HG03025 (cell line): ENCODE data around the gene LZTR1.
"Not testable (repeated sequence)": the region's sequence is repeated elsewhere in the genome, so short reads cannot be mapped to it uniquely, and the experiment has no call there.

Experiments used
- ATAC-seq: cut with Tn5 transposase; IDR thresholded peaks from one replicate; pipeline ENCODE4 v1.9.1; 2021; ENCODE audit warnings: mild to moderate bottlenecking, moderate library complexity; ENCODE audit not compliant: unreplicated experiment, low FRiP score

Gene LZTR1

GRCh38 chr22:20965104-20965887, 16.8 kb upstream of the LZTR1 start:
- ATAC-seq, result no peak

- ATAC-seq, result no peak
These were observed 15.9 kb upstream of the LZTR1 start for GRCh38 chr22:20965888-20966855.

GRCh38 chr22:20966883-20967696, 15.0 kb upstream of the LZTR1 start, which contains the start of gene AIFM3:
TSS of gene AIFM3 (plus strand) at chr22:20967255. CDS start at chr22:20967945, 690 bp downstream.
- no peak for ATAC-seq

DNA sequence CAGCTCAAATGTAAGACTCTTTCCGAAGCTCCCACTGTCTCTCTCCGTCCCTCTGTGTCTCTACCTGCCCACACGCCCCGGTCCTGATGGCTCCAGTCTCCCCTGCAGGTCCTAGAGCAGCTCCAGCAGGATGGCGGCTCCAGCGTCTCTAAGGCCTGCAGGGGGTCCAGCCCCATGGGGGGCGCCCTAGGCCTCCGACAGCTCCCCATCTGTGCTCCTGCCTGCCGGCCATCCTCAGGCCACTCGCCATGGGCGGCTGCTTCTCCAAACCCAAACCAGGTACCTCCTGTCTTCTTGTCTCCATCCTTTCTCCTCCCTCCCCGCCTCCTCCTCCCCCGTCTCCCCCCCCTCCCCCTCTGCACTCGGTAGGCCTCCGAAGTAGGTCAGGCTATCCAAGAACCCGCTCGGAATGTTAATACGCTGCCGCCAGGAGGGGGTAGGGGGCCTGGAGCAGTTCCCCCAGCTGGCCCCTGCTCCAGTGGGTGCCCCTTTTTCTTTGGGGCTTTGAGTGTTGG, 14.3 kb upstream of the LZTR1 start:
- ATAC-seq, result no peak

- no peak for ATAC-seq
These were observed 13.7 kb upstream of the LZTR1 start for GRCh38 chr22:20968281-20968977.

DNA sequence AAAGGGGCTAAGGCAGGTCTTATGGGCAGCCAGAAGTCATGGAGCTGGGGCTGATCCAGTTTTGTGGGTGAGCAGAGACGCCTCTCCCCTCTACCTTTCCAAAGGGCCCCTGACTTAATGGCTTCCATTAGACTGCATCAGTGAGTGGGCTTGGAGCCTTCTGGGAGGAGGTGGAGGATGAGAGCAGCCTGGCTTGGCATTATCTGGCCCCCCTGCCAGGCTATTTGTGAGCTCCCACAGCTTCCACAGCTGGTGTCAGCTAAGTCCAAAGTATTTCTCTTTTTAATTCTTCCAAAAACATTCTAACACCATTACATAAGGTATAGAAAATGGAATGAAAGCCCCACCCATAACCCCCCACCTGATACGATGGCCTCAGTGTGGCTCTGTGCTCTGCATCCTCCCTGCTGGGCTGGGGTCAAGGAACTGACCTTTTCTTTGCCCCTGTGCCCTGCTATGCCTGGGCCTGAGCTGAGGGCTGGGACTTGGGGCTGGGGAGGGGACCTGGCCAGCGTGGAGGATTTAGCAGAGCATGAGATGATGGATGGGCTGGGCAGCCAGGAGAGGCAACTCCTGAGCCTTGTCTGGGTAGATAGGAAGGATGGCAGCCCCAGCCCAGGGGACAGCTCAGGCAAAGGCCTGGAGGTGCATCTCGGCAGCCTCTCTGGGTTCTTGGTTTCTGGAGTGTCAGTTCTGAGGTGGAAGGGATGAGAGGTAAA, 11.0 kb upstream of the LZTR1 start:
- ATAC-seq, result no peak

GRCh38 chr22:20972014-20972694, 9.9 kb upstream of the LZTR1 start:
- not testable (repeated sequence) for ATAC-seq

DNA sequence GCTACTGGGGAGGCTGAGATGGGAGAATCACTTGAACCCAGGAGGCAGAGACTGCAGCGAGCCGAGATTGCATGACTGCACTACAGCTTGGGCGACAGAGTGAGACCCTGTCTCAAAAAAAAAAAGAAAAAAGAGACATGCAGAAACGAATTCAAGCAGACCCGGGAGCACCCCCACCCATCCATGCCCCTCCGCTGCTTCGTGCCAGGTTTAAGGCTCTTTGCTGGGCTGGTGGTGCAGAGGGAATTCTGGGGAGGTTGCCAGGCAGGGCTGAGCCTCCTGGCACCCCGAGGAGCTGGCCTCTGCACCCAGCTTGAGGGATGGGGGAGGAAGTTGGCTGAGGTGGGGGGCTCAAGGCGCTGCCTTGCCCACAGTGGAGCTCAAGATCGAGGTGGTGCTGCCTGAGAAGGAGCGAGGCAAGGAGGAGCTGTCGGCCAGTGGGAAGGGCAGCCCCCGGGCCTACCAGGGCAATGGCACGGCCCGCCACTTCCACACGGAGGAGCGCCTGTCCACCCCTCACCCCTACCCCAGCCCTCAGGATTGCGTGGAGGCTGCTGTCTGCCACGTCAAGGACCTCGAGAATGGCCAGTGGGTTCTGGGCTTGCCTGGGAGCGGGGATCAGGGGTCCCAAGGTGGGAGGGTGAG, 9.0 kb upstream of the LZTR1 start:
- ATAC-seq, result no peak

DNA sequence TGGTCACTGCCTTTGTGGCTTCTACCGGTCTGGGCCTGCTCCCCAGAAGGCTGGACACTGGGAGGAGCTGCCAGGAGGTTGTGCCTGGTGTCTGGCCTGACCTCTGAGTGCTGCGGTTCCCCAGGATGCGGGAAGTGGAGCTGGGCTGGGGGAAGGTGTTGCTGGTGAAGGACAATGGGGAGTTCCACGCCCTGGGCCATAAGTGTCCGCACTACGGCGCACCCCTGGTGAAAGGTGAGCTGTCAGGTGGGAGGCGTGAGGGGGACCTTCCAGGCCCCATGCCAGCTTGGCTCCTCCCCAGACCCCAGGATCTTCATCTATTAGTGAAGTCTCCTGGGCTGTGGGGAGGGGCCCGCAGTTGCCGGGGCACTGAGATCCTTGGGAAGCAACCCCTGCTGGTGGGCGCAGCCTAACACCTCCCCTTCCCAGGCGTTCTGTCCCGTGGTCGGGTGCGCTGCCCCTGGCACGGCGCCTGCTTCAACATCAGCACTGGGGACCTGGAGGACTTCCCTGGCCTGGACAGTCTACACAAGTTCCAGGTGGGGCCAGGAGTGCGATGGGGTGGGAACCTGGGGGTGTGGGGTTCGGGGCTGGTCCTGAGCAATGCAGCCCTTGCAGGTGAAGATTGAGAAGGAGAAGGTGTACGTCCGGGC, 8.3 kb upstream of the LZTR1 start:
- ATAC-seq, result no peak

GRCh38 chr22:20974336-20974955, 7.7 kb upstream of the LZTR1 start:
- ATAC-seq, result no peak

DNA sequence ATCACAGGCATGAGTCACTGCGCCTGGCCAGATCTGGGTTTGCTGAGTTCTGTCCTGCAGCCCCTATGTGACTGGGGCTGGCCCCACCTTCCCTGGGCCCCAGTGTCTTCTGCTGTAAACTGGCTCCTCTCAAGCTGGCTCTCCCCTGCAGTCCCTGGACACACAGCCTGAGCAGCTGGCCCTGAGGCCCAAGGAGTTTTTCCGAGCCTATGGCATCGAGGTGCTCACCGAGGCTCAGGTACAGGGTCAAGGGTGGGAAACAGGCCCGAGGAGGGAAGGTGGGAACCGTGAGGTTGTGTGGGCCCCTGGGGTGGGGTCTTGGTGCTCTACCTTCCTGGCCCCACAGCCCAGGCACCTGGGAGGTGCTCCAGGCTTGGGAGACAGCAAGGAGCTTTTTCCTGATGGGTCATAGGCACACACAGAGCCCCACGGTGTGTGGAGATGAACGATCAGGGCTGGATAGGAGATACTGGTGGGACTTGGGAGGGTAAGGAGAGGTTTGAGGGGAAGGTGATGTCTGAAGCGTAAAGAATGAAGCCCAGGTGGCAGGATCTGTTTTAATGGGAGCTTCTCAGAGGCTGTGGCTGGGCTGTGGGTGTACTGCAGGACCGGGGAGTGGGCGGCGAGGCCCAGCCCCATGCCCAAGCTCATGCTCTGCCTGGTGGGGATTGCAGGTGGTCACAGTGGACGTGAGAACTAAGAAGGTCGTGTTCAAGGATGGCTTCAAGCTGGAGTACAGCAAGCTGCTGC, 6.4 kb upstream of the LZTR1 start:
- no peak for ATAC-seq

DNA sequence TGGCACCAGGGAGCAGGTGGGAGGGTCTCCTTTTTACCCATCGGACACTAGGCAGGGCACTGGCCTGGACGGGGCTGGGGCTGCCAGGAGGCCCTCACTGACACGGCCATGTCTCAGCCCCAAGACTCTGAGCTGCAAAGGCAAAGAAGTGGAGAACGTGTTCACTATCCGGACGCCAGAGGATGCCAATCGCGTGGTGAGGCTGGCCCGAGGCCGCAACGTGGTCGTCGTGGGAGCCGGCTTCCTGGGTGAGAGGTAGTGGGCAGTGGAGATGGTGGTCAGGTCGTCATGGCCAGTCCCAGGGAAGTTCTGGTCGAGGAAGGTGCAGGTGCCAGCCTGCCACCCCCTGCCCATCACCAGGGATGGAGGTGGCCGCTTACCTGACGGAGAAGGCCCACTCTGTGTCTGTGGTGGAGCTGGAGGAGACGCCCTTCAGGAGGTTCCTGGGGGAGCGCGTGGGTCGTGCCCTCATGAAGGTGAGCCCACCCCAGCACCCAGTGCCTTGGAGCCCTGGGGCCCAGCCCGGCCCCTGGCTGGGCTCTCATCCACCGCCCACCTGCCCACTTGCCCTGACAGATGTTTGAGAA, 5.7 kb upstream of the LZTR1 start:
- no peak for ATAC-seq

DNA sequence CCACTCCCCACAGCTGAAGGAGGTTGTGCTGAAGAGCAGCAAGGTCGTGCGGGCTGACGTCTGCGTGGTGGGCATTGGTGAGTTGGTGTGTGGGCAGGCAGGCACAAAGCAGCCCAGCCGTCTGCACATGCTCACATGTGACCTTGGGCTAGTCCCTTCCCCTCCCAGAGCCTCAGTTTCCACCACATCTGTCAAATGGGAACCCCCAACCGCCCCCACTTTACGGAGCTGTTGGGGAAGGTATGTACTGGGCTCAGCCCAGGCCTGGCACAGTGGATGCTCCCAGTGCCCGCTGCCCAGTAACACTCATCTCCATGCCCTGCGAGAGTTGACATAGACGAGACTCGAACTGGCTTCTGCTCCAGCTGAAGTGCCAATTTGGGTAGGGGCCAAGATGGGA, 5.1 kb upstream of the LZTR1 start:
- no peak for ATAC-seq

GRCh38 chr22:20977516-20978170, 4.5 kb upstream of the LZTR1 start:
- no peak for ATAC-seq

GRCh38 chr22:20978419-20978818, 3.7 kb upstream of the LZTR1 start:
- no peak for ATAC-seq
